Liver (tissue), 3 donors: ENCODE results near the gene PRB3.

Source experiments
- EGR1 ChIP-seq, 2 donors: IDR thresholded peaks; 2 replicates each; pipeline ENCODE4 v1.6.1; 2016 to 2018; ENCODE audit warnings: antibody characterized with exemption in 2 of 2, low read depth in 2 of 2
- FOXA1 ChIP-seq: IDR thresholded peaks from 2 replicates; pipeline ENCODE4 v1.6.1; 2016; ENCODE audit warnings: antibody characterized with exemption
- GABPA ChIP-seq, 2 donors: IDR thresholded peaks in 1 of 2; conservative IDR thresholded peaks in 1 of 2; 2 replicates each; pipeline ENCODE4 v1.6.1; 2016; ENCODE audit warnings: antibody characterized with exemption in 2 of 2, mild to moderate bottlenecking in 1 of 2, moderate library complexity in 1 of 2
- JUND ChIP-seq, 2 donors: IDR thresholded peaks; 2 replicates each; pipeline ENCODE4 v1.6.1; 2016; ENCODE audit warnings: antibody characterized with exemption in 2 of 2
- TF ChIP-seq, protein P1 (sequence below): IDR thresholded peaks from 2 replicates; pipeline ENCODE4 v1.6.1; 2016; ENCODE audit warnings: antibody characterized with exemption
- TF ChIP-seq, protein P2 (sequence below): fragments of 150-350 bp; IDR thresholded peaks from 2 replicates; pipeline ENCODE4 v1.5.1; 2017; ENCODE audit warnings: improper control_type of control experiment, low read depth, low read length; ENCODE audit not compliant: missing input control
- donor health status: healthy.
- donor health status: healthy.

DNA sequence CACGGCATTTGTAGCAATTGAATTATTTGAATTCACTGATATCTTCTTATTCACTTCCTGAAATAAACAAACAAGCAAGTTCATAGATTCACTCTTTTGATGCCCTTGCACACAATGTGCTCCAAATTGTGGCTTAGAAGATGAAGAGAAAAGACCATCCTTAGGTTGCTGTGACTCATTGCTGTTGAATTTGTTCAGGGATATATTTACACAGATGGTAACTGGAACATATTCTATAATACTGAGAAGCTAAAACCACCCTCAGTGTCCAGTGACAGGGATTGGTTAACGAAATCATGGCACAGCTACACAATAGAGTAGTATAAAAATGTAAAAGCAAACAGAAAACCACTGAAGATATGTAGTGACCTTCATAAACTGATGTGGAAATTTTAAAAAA lies 37.6 kb upstream of the PRB3 start:
- no peak for TF ChIP-seq JUND (IDR thresholded peaks at IDR 0.05)
- TF ChIP-seq, protein P1, sequence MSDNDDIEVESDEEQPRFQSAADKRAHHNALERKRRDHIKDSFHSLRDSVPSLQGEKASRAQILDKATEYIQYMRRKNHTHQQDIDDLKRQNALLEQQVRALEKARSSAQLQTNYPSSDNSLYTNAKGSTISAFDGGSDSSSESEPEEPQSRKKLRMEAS, result no peak
- TF ChIP-seq, protein P2, sequence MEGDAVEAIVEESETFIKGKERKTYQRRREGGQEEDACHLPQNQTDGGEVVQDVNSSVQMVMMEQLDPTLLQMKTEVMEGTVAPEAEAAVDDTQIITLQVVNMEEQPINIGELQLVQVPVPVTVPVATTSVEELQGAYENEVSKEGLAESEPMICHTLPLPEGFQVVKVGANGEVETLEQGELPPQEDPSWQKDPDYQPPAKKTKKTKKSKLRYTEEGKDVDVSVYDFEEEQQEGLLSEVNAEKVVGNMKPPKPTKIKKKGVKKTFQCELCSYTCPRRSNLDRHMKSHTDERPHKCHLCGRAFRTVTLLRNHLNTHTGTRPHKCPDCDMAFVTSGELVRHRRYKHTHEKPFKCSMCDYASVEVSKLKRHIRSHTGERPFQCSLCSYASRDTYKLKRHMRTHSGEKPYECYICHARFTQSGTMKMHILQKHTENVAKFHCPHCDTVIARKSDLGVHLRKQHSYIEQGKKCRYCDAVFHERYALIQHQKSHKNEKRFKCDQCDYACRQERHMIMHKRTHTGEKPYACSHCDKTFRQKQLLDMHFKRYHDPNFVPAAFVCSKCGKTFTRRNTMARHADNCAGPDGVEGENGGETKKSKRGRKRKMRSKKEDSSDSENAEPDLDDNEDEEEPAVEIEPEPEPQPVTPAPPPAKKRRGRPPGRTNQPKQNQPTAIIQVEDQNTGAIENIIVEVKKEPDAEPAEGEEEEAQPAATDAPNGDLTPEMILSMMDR, result no peak
- no peak for TF ChIP-seq GABPA (IDR thresholded peaks at IDR 0.05 in 1 of 2, conservative IDR thresholded peaks at IDR 0.05 in 1 of 2)
- no peak for TF ChIP-seq FOXA1
- no peak for TF ChIP-seq EGR1 (IDR thresholded peaks at IDR 0.05; ENCODE audit: low read depth in 2 of 2)
